NCI-H524 treated with DMSO at 0.1 percent for 48 hours (cell line): ENCODE results near the gene SMAD6.

Experiments
- DNase-seq: peaks from one replicate; lab custom pipeline; 2025; lab: John Stamatoyannopoulos, UW

Gene SMAD6

GRCh38 chr15:66721020-66721419, 19.0 kb downstream of the SMAD6 start:
- no peak for DNase-seq

GRCh38 chr15:66721501-66721937, 19.5 kb downstream of the SMAD6 start:
- no peak for DNase-seq

- DNase-seq, result no peak
Measured at GRCh38 chr15:66721954-66722353, 19.9 kb downstream of the SMAD6 start.

GRCh38 chr15:66722757-66723540, 20.9 kb downstream of the SMAD6 start:
- no peak for DNase-seq

- no peak for DNase-seq
Measured at GRCh38 chr15:66723826-66724731, 22.0 kb downstream of the SMAD6 start.

GRCh38 chr15:66724732-66725463, 22.9 kb downstream of the SMAD6 start:
- DNase-seq, result no peak

- DNase-seq, result peak; percentile 43
Measured at GRCh38 chr15:66725464-66725785, 23.4 kb downstream of the SMAD6 start.

- DNase-seq, result no peak
Measured at GRCh38 chr15:66726386-66726785, 24.4 kb downstream of the SMAD6 start.

- no peak for DNase-seq
Measured at GRCh38 chr15:66729331-66729951, 27.4 kb downstream of the SMAD6 start.

- DNase-seq, result no peak
Measured at GRCh38 chr15:66730168-66731021, 28.4 kb downstream of the SMAD6 start.

GRCh38 chr15:66733976-66734375, 31.9 kb downstream of the SMAD6 start:
- no peak for DNase-seq

- no peak for DNase-seq
Measured at GRCh38 chr15:66734961-66735908, 33.2 kb downstream of the SMAD6 start.

- no peak for DNase-seq
Measured at GRCh38 chr15:66735909-66736305, 33.9 kb downstream of the SMAD6 start.

- DNase-seq, result no peak
Measured at GRCh38 chr15:66737243-66738010, 35.4 kb downstream of the SMAD6 start.

- DNase-seq, result no peak
Measured at GRCh38 chr15:66738116-66738515, 36.1 kb downstream of the SMAD6 start.

GRCh38 chr15:66738595-66738994, 36.6 kb downstream of the SMAD6 start:
- DNase-seq, result no peak

GRCh38 chr15:66739287-66739686, 37.3 kb downstream of the SMAD6 start:
- DNase-seq, result no peak

GRCh38 chr15:66740802-66741201, 38.8 kb downstream of the SMAD6 start:
- no peak for DNase-seq

- no peak for DNase-seq
Measured at GRCh38 chr15:66741646-66742045, 39.6 kb downstream of the SMAD6 start.
